HL-60 (cell line): ENCODE data around the gene SMAD5.

Experiments used
- CTCF ChIP-seq: IDR thresholded peaks from one replicate; pipeline ENCODE4 v1.5.1; 2011; ENCODE audit warnings: low read length, control low read depth, inconsistent platforms; ENCODE audit not compliant: insufficient read depth
- POLR2AphosphoS5 ChIP-seq: IDR thresholded peaks from 2 replicates; pipeline ENCODE4 v1.6.1; 2012; ENCODE audit warnings: low read depth

GRCh38 chr5:136135536-136135935, 2.9 kb downstream of the SMAD5 start:
- TF ChIP-seq POLR2AphosphoS5 (no peak), CTCF (no peak)
